GM12878 (cell line): ENCODE data around the gene JADE1. TPM values are rescaled to one million over a fixed set of nuclear protein-coding genes. Genes with fewer than 3 reads are reported as not detected.

Experiments
- ATAC-seq: fragments of 200-7000 bp; cut with Tn5 transposase; 3 replicates; pipeline ENCODE4 v1.9.1; 2020; ENCODE audit warnings: mild to moderate bottlenecking, moderate library complexity
- BruUV-seq: library from RNA; stranded (reverse); fragments of 400-500 nt; replicated peaks from 2 replicates; lab custom pipeline; 2021; lab: Mats Ljungman, UMichigan
- CTCF ChIA-PET: fragments of 300-600 bp; sonication (Branson Sonifier 250); formaldehyde crosslinking; extraction: SDS; loops from one replicate; lab custom pipeline; 2021; ENCODE audit warnings: inconsistent platforms; lab: Yijun Ruan, JAX
- POLR2A ChIA-PET: fragments of 350-600 bp; formaldehyde crosslinking; extraction: SDS; loops from one replicate; lab custom pipeline; 2021; ENCODE audit warnings: inconsistent platforms; lab: Charles Lee
- RAD21 ChIA-PET: fragments of 300-600 bp; sonication (Branson Sonifier 250); formaldehyde crosslinking; loops from one replicate; lab custom pipeline; 2023; ENCODE audit warnings: antibody characterized with exemption; ENCODE audit not compliant: unreplicated experiment; lab: Charles Lee
- SMC1A ChIA-PET: fragments of 300-600 bp; sonication (Branson Sonifier 250); formaldehyde crosslinking; loops from one replicate; lab custom pipeline; 2023; ENCODE audit not compliant: unreplicated experiment, uncharacterized antibody; lab: Charles Lee
- DNase-seq: peaks from one replicate; pipeline ENCODE4 v3.0.0-alpha.2; 2011; ENCODE audit warnings: low read depth, low spot score
- FAIRE-seq: peaks from 3 replicates; lab custom pipeline; 2011; peaks lifted over from hg19 to GRCh38; lab: Jason Lieb, UNC
- H2AFZ ChIP-seq: 2 replicates; pipeline ENCODE4 v1.6.0; 2011; ENCODE audit warnings: low read depth, low read length, control low read depth; ENCODE audit not compliant: control insufficient read depth
- H3K27ac ChIP-seq: 2 replicates; pipeline ENCODE4 v1.5.1; 2011; ENCODE audit warnings: control low read depth; ENCODE audit not compliant: control insufficient read depth, insufficient read depth
- H3K27me3 ChIP-seq, 2 experiments: replicated peaks in 1 of 2; 2 replicates each; pipeline versions ENCODE4 v1.6.0 to v1.6.1; 2011; ENCODE audit warnings: low read length in 1 of 2; ENCODE audit not compliant: control insufficient read depth in 2 of 2, insufficient read depth in 2 of 2
- H3K36me3 ChIP-seq, 2 experiments: 2 replicates each; pipeline ENCODE4 v1.5.1; 2011; ENCODE audit warnings: low read length in 1 of 2; ENCODE audit not compliant: control insufficient read depth in 2 of 2, insufficient read depth in 2 of 2
- H3K4me1 ChIP-seq: 2 replicates; pipeline ENCODE4 v1.6.1; 2011; ENCODE audit warnings: mild to moderate bottlenecking, low read length, moderate library complexity, mixed read lengths; ENCODE audit not compliant: control insufficient read depth, insufficient read depth
- H3K4me2 ChIP-seq: 2 replicates; pipeline ENCODE4 v1.6.0; 2011; ENCODE audit warnings: control low read depth; ENCODE audit not compliant: control insufficient read depth, insufficient read depth
- H3K4me3 ChIP-seq: fragments of 200-600 bp; sonication (generic); 2 replicates; pipeline ENCODE4 v1.5.1; 2016
- H3K79me2 ChIP-seq: 2 replicates; pipeline ENCODE4 v1.6.0; 2011; ENCODE audit warnings: low read length; ENCODE audit not compliant: control insufficient read depth, insufficient read depth
- H3K9ac ChIP-seq: 2 replicates; pipeline ENCODE4 v1.8.0; 2011; ENCODE audit warnings: low read length, control low read depth, mixed read lengths; ENCODE audit not compliant: control insufficient read depth, insufficient read depth
- H3K9me3 ChIP-seq: replicated peaks from 3 replicates; pipeline ENCODE4 v1.5.1; 2011; ENCODE audit warnings: mild to moderate bottlenecking, low read length; ENCODE audit not compliant: control insufficient read depth, insufficient read depth
- H4K20me1 ChIP-seq: 2 replicates; pipeline ENCODE4 v1.6.0; 2011; ENCODE audit not compliant: control insufficient read depth, insufficient read depth
- CBX3 ChIP-seq: fragments of 200-600 bp; sonication (generic); IDR thresholded peaks from 2 replicates; pipeline ENCODE4 v1.6.1; 2016; ENCODE audit warnings: low read depth, borderline replicate concordance
- JUNB ChIP-seq: IDR thresholded peaks from 2 replicates; pipeline ENCODE4 v1.6.1; 2016; ENCODE audit warnings: antibody characterized with exemption, mild to moderate bottlenecking
- KAT2A ChIP-seq: conservative IDR thresholded peaks from 2 replicates; pipeline ENCODE4 v1.6.1; 2011; ENCODE audit warnings: low read depth, low read length; ENCODE audit not compliant: control insufficient read depth
- MEF2B ChIP-seq: fragments of 450-650 bp; IDR thresholded peaks from 2 replicates; pipeline ENCODE4 v1.6.1; 2018; ENCODE audit warnings: mild to moderate bottlenecking, moderate library complexity; ENCODE audit not compliant: partially characterized antibody, poor library complexity, severe bottlenecking
- POLR2AphosphoS5 ChIP-seq: IDR thresholded peaks from 2 replicates; pipeline ENCODE4 v1.6.1; 2011; ENCODE audit warnings: mild to moderate bottlenecking, low read length, inconsistent platforms
- SIX5 ChIP-seq: IDR thresholded peaks from 2 replicates; pipeline ENCODE4 v1.6.1; 2011; ENCODE audit warnings: mild to moderate bottlenecking, low read depth, low read length, moderate library complexity; ENCODE audit not compliant: severe bottlenecking
- SMAD5 ChIP-seq: IDR thresholded peaks from 2 replicates; pipeline ENCODE4 v1.6.1; 2016; ENCODE audit warnings: antibody characterized with exemption, low read depth
- SREBF1 ChIP-seq: IDR thresholded peaks from 2 replicates; pipeline ENCODE4 v1.6.1; 2012; ENCODE audit warnings: mild to moderate bottlenecking, low read length
- ZZZ3 ChIP-seq: IDR thresholded peaks from 2 replicates; pipeline ENCODE4 v1.6.1; 2011; ENCODE audit warnings: low read depth; ENCODE audit not compliant: control insufficient read depth, insufficient read length
- WGBS: methylation state at CpG from one replicate; pipeline ENCODE4 v1.1.6; 2016; ENCODE audit warnings: low lambda C conversion rate; ENCODE audit not compliant: insufficient replicate concordance, insufficient coverage; ENCODE audit errors: missing lambda C conversion rate; 5-methylcytosine and 5-hydroxymethylcytosine counted together
- in situ Hi-C: fragments of 300-500 bp; cut with MboI; formaldehyde crosslinking; loops from 9 replicates; pipeline ENCODE4 v1.14.3; 2018; ENCODE audit warnings: mixed read lengths
- intact Hi-C: fragments of 100-400 bp; cut with micrococcal nuclease; formaldehyde crosslinking; loops from one replicate; pipeline ENCODE4 v1.14.2; 2022; ENCODE audit not compliant: unreplicated experiment
- polyA plus RNA-seq, 11 experiments: library from polyadenylated mRNA; depleted of rRNA in 4 of 11; unstranded in 6 of 11; stranded (reverse) in 5 of 11; fragments of >200 nt; fragmentation: Nextera tagmentation in 4 of 11; fragmentation: Illumina TruSeq in 1 of 11; extraction: Ambion mirVana in 4 of 11; extraction: Trizol in 1 of 11; gene quantifications; 1 replicate in 1 of 11; 2 replicates in 10 of 11; pipeline versions ENCODE4 v1.2.1 to v1.2.3, GENCODE V29; 2011 to 2016; ENCODE audit warnings: inconsistent platforms in 2 of 11, missing spikeins in 2 of 11, low read depth in 1 of 11
- total RNA-seq, 4 experiments: library from RNA; depleted of rRNA in 3 of 4; stranded (reverse); fragments of >200 nt in 3 of 4; fragmentation: Illumina TruSeq in 1 of 4; extraction: Trizol in 1 of 4; gene quantifications; 2 replicates each; pipeline versions ENCODE4 v1.2.1 to v1.2.3, GENCODE V29; 2013 to 2021
- TF ChIP-seq, protein P1 (sequence below): IDR thresholded peaks from 2 replicates; pipeline ENCODE4 v1.6.1; 2011; ENCODE audit warnings: borderline replicate concordance, low read depth, mild to moderate bottlenecking, moderate library complexity, low read length; ENCODE audit not compliant: insufficient read depth, poor library complexity, severe bottlenecking
- TF ChIP-seq, protein P2 (sequence below): IDR thresholded peaks from 2 replicates; pipeline ENCODE4 v1.6.1; 2011; ENCODE audit warnings: low read depth, low read length, improper control_type of control experiment, borderline replicate concordance

Gene JADE1
- total and polyA plus RNA-seq, 10 of the 15 experiments (the other 5 are each of a cell fraction or from before 2014, with no cell fraction given): 5.9 to 27.2 (median 15.8) TPM

GRCh38 chr4:128876200-128876599, 66.7 kb downstream of the JADE1 start:
- ChIA-PET SMC1A (interaction anchor here (1.0 to 1.5 kb wide), 6 partner anchors 9 to 39 kb away, joined by 3 to 6 read pairs (median 3); no protein-coding TSS in a partner anchor), POLR2A (no interaction called here), CTCF (interaction anchor here (1.0 to 1.7 kb wide), 2 partner anchors 11 to 16 kb away, joined by 3 to 5 read pairs; no protein-coding TSS in a partner anchor), RAD21 (interaction anchor here (1.4 kb wide), 1 partner anchor 302 kb away, joined by 4 read pairs; no protein-coding TSS in a partner anchor)
- peaks cover 5 to 15% of the 10 kb centered on the region in 2 experiments; a peak in 3 of 4 replicates for H3K36me3 ChIP-seq
- H3K9me3 ChIP-seq: no peaks in the 10 kb centered on the region
- TF ChIP-seq, protein P1, sequence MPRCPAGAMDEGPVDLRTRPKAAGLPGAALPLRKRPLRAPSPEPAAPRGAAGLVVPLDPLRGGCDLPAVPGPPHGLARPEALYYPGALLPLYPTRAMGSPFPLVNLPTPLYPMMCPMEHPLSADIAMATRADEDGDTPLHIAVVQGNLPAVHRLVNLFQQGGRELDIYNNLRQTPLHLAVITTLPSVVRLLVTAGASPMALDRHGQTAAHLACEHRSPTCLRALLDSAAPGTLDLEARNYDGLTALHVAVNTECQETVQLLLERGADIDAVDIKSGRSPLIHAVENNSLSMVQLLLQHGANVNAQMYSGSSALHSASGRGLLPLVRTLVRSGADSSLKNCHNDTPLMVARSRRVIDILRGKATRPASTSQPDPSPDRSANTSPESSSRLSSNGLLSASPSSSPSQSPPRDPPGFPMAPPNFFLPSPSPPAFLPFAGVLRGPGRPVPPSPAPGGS: peak; percentile 17
- TF ChIP-seq SREBF1 (no peak), MEF2B (peak; percentile 90)
- no TSS peak for BruUV-seq
- no peak overlapping the region for H3K27ac ChIP-seq
- no peaks in the 10 kb centered on the region for H3K4me1 ChIP-seq
- no peak for DNase-seq
- ATAC-seq: no peak
- no peak overlapping the region for H3K4me3 ChIP-seq
- H3K9ac ChIP-seq: no peak overlapping the region
- in situ Hi-C loops (no loop called here), intact Hi-C loops (no loop called here)
- H4K20me1 ChIP-seq: no peaks in the 10 kb centered on the region
- 48% methylated on average over 2 of the region's 2 CpGs for WGBS
- H3K79me2 ChIP-seq: no peaks in the 10 kb centered on the region
- H2AFZ ChIP-seq: no peak overlapping the region
- H3K27me3 ChIP-seq: no peaks in the 10 kb centered on the region
- no peak for FAIRE-seq
- H3K4me2 ChIP-seq: no peak overlapping the region

- H2AFZ ChIP-seq: no peak overlapping the region
- intact Hi-C loops: no loop called here
- H3K9ac ChIP-seq: no peak overlapping the region
- no peak overlapping the region for H3K4me3 ChIP-seq
- no peak for ATAC-seq
- H3K4me2 ChIP-seq: no peak overlapping the region
- no peaks in the 10 kb centered on the region for H4K20me1 ChIP-seq
- H3K27me3 ChIP-seq: no peaks in the 10 kb centered on the region
- BruUV-seq: no TSS peak
- in situ Hi-C loops: no loop called here
- H3K27ac ChIP-seq: no peak overlapping the region
- no peaks in the 10 kb centered on the region for H3K4me1 ChIP-seq
- SMC1A ChIA-PET: interaction anchor here (0.6 to 1.3 kb wide), 5 partner anchors 10 to 51 kb away, joined by 3 to 7 read pairs (median 3); no protein-coding TSS in a partner anchor
- FAIRE-seq: no peak
- H3K36me3 ChIP-seq: peaks cover 0 to 11% of the 10 kb centered on the region in 2 experiments; a peak in 1 of 4 replicates
- POLR2A ChIA-PET: no interaction called here
- DNase-seq: no peak
- RAD21 ChIA-PET: interaction anchor here (1.0 kb wide), 1 partner anchor 28 kb away, joined by 3 read pairs; no protein-coding TSS in a partner anchor
- CTCF ChIA-PET: interaction anchor here (0.9 to 1.4 kb wide), 4 partner anchors 9 to 484 kb away, joined by 3 to 5 read pairs (median 3); no protein-coding TSS in a partner anchor
- no peaks in the 10 kb centered on the region for H3K9me3 ChIP-seq
- 94% methylated on average over 4 of the region's 4 CpGs for WGBS
- no peaks in the 10 kb centered on the region for H3K79me2 ChIP-seq
- TF ChIP-seq POLR2AphosphoS5 (no peak), SIX5 (no peak), CBX3 (no peak), ZZZ3 (no peak), JUNB (no peak), KAT2A (no peak), SMAD5 (no peak)
- TF ChIP-seq, protein P2, sequence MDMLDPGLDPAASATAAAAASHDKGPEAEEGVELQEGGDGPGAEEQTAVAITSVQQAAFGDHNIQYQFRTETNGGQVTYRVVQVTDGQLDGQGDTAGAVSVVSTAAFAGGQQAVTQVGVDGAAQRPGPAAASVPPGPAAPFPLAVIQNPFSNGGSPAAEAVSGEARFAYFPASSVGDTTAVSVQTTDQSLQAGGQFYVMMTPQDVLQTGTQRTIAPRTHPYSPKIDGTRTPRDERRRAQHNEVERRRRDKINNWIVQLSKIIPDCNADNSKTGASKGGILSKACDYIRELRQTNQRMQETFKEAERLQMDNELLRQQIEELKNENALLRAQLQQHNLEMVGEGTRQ: no peak
Measured at GRCh38 chr4:128877934-128878333, 68.4 kb downstream of the JADE1 start.
